ENCODE results near the gene MYH14. TPM values are rescaled to one million over a fixed set of nuclear protein-coding genes. Genes with fewer than 3 reads are reported as not detected.
A peak's percentile ranks its signal among the peaks of the same experiment; 100 is the strongest.

The MYH14 gene
- total and polyA plus RNA-seq, 9 of the 15 experiments (the other 6 are each of a cell fraction or from before 2014, with no cell fraction given): 0.04 to 0.86 (median 0.19) TPM; not detected in 2

DNA sequence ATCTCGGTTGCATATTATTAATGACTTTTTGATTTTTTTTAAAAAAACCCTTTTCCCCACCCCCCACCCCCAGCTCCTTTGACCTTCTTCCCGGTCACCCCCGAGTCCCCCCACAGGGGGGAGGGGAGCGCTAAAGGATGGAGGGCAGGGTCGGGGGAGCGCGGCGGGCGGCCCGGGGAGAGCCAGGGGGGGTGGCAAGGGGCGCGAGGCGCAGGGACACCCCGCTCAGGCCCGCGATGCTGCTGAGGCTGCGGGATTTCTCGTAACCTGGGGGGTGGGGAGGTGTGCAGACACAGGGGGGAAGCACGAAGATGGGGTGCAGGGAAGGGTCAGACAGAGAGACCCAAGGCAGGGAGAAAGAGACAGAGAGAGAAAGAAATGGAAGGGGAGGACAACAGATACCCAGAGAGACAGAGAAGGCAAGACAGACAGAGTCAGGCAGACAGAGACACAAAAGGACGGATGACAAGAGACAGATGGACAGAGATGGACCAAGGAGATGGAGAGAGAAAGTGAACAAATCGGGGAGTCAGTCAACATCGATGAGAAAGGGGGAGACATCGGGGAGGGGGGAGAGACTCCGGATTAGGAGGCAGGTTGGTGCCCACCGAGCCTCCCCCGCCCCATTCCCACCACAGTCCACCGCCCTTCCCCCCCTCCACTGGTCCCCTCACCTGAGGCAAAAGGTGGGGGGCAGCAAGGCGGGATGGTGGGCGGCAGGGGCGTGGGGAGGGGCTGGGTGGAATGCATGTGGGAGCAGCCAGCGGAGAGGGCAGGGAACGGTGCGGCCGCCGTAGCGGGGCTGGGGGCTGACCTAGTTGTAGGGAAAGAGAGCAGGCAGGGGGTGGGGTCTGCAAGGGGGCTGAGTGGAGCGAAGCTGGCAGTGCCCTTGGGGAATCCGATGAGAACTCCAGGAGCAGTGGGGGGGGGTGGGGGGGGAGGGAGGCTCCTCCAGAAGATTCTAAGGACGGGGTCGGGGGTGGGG is 111.6 kb downstream of the MYH14 start:
- Histone ChIP-seq H3K79me2 (ENCODE audit: control insufficient read depth, insufficient read depth, low read length) (no peaks in the 10 kb centered on the region), H3K27me3 (ENCODE audit: control insufficient read depth in 2 of 2, insufficient read depth in 2 of 2, low read length in 2 of 2) (peaks cover 6 to 11% of the 10 kb centered on the region in 2 experiments; a peak in 4 of 5 replicates), H4K20me1 (replicated peaks; ENCODE audit: control insufficient read depth, insufficient read depth, low read length) (peaks cover 3% of the 10 kb centered on the region; the same call in 1 of the 2 replicates), H3K4me3 (no peak overlapping the region), H3K9me1 (ENCODE audit: control insufficient read depth, insufficient read depth, low read length) (no peaks in the 10 kb centered on the region), H3K27ac (ENCODE audit: extremely low read depth, low read depth, low read length) (no peak overlapping the region), H3K36me3 (ENCODE audit: control insufficient read depth, insufficient read depth, low read length) (peaks cover 10% of the 10 kb centered on the region; the same call in 1 of the 3 replicates), H2AFZ (ENCODE audit: low read depth, low read length) (no peak overlapping the region), H3K4me2 (ENCODE audit: insufficient read depth, low read length) (no peak overlapping the region), H3K4me1 (replicated peaks in 1 of 2; ENCODE audit: control insufficient read depth in 2 of 2, insufficient read depth in 2 of 2, low read length in 2 of 2) (peaks cover 0 to 36% of the 10 kb centered on the region in 2 experiments), H3K9ac (ENCODE audit: insufficient read depth in 1 of 2, low read depth in 2 of 2, low read length in 2 of 2) (peak overlapping the region in 1 of 2 experiments; percentile 28; a peak in 1 of 4 replicates), H3K9me3 (replicated peaks; ENCODE audit: control insufficient read depth, insufficient read depth, low read depth, low read length) (no peaks in the 10 kb centered on the region)
- intact Hi-C loops (cut with micrococcal nuclease): no loop called here
- TF ChIP-seq ZFP30 (CRISPR knock-in tag; IDR thresholded peaks at IDR 0.05; ENCODE audit: borderline replicate concordance): no peak
- TF ChIP-seq, protein P1, sequence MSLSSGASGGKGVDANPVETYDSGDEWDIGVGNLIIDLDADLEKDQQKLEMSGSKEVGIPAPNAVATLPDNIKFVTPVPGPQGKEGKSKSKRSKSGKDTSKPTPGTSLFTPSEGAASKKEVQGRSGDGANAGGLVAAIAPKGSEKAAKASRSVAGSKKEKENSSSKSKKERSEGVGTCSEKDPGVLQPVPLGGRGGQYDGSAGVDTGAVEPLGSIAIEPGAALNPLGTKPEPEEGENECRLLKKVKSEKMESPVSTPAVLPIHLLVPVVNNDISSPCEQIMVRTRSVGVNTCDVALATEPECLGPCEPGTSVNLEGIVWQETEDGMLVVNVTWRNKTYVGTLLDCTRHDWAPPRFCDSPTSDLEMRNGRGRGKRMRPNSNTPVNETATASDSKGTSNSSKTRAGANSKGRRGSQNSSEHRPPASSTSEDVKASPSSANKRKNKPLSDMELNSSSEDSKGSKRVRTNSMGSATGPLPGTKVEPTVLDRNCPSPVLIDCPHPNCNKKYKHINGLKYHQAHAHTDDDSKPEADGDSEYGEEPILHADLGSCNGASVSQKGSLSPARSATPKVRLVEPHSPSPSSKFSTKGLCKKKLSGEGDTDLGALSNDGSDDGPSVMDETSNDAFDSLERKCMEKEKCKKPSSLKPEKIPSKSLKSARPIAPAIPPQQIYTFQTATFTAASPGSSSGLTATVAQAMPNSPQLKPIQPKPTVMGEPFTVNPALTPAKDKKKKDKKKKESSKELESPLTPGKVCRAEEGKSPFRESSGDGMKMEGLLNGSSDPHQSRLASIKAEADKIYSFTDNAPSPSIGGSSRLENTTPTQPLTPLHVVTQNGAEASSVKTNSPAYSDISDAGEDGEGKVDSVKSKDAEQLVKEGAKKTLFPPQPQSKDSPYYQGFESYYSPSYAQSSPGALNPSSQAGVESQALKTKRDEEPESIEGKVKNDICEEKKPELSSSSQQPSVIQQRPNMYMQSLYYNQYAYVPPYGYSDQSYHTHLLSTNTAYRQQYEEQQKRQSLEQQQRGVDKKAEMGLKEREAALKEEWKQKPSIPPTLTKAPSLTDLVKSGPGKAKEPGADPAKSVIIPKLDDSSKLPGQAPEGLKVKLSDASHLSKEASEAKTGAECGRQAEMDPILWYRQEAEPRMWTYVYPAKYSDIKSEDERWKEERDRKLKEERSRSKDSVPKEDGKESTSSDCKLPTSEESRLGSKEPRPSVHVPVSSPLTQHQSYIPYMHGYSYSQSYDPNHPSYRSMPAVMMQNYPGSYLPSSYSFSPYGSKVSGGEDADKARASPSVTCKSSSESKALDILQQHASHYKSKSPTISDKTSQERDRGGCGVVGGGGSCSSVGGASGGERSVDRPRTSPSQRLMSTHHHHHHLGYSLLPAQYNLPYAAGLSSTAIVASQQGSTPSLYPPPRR (CRISPR knock-in tag; IDR thresholded peaks at IDR 0.05; ENCODE audit: borderline replicate concordance): no peak
- TF ChIP-seq ZNF717 (CRISPR knock-in tag; IDR thresholded peaks at IDR 0.05): no peak
- TF ChIP-seq JUNB (CRISPR knock-in tag; conservative IDR thresholded peaks at IDR 0.05): no peak
- TF ChIP-seq, protein P2, sequence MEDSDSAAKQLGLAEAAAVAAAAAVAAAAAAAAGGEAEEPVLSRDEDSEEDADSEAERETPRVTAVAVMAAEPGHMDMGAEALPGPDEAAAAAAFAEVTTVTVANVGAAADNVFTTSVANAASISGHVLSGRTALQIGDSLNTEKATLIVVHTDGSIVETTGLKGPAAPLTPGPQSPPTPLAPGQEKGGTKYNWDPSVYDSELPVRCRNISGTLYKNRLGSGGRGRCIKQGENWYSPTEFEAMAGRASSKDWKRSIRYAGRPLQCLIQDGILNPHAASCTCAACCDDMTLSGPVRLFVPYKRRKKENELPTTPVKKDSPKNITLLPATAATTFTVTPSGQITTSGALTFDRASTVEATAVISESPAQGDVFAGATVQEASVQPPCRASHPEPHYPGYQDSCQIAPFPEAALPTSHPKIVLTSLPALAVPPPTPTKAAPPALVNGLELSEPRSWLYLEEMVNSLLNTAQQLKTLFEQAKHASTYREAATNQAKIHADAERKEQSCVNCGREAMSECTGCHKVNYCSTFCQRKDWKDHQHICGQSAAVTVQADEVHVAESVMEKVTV (CRISPR knock-in tag; IDR thresholded peaks at IDR 0.05): no peak
- TF ChIP-seq, protein P3, sequence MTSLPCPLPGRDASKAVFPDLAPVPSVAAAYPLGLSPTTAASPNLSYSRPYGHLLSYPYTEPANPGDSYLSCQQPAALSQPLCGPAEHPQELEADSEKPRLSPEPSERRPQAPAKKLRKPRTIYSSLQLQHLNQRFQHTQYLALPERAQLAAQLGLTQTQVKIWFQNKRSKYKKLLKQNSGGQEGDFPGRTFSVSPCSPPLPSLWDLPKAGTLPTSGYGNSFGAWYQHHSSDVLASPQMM (CRISPR knock-in tag; IDR thresholded peaks at IDR 0.05): no peak
- TF ChIP-seq ZNF280B (CRISPR knock-in tag; IDR thresholded peaks at IDR 0.05): no peak
- TF ChIP-seq POLR2G (IDR thresholded peaks at IDR 0.05; ENCODE audit: low read depth, low read length): no peak; the same call in 1 of the 2 replicates
- TF ChIP-seq ETV1 (tag; conservative IDR thresholded peaks at IDR 0.05; ENCODE audit: low read depth): no peak
- FAIRE-seq (no peak), DNase-seq (ENCODE audit: extremely low read depth in 1 of 4, low spot score in 3 of 4) (no peak), ATAC-seq (no peak)
- in situ Hi-C loops (cut with MboI): no loop called here
- ChIA-PET POLR2A (interaction anchor here (1.0 kb wide), 1 partner anchor 24 kb away, joined by 3 read pairs; no protein-coding TSS in a partner anchor), CTCF (ENCODE audit: low intra/inter-chr PET ratio) (no interaction called here)
- 10% methylated on average over 3 of the region's 40 CpGs for WGBS (ENCODE audit: insufficient coverage, low coverage, missing lambda C conversion rate)
- no TSS peak for BruUV-seq (replicated peaks)

Measured in K562 (cell line).